Neural progenitor cell (in vitro differentiated cells): ENCODE results near the gene ERC1. TPM values are rescaled to one million over a fixed set of nuclear protein-coding genes. Genes with fewer than 3 reads are reported as not detected.
"Not testable (repeated sequence)": the region's sequence is repeated elsewhere in the genome, so short reads cannot be mapped to it uniquely, and the experiment has no call there.

ENCODE experiments used
- DNase-seq: peaks from one replicate; pipeline ENCODE4 v3.0.0-alpha.2; 2016; ENCODE audit warnings: low spot score
- H2AFZ ChIP-seq: fragments of 200-600 bp; sonication (generic); replicated peaks from 2 replicates; pipeline ENCODE4 v1.6.1; 2016; ENCODE audit warnings: antibody characterized with exemption
- H3F3A ChIP-seq: fragments of 200-600 bp; sonication (generic); 2 replicates; pipeline ENCODE4 v1.6.1; 2016; ENCODE audit warnings: antibody characterized with exemption, low read depth
- H3K27ac ChIP-seq: fragments of 200-600 bp; sonication (generic); 2 replicates; pipeline ENCODE4 v1.5.1; 2016; ENCODE audit warnings: mild to moderate bottlenecking
- H3K27me3 ChIP-seq: fragments of 200-600 bp; sonication (generic); 2 replicates; pipeline ENCODE4 v1.6.1; 2016; ENCODE audit warnings: mild to moderate bottlenecking, moderate library complexity
- H3K36me3 ChIP-seq: fragments of 200-600 bp; sonication (generic); 2 replicates; pipeline ENCODE4 v1.5.1; 2016
- H3K4me1 ChIP-seq: fragments of 200-600 bp; sonication (generic); 2 replicates; pipeline ENCODE4 v1.6.1; 2016; ENCODE audit warnings: mixed run types
- H3K4me2 ChIP-seq: fragments of 200-600 bp; sonication (generic); 2 replicates; pipeline ENCODE4 v1.6.1; 2016
- H3K4me3 ChIP-seq: fragments of 200-600 bp; sonication (generic); 2 replicates; pipeline ENCODE4 v1.5.1; 2016
- H3K79me2 ChIP-seq: fragments of 200-600 bp; sonication (generic); 2 replicates; pipeline ENCODE4 v1.6.1; 2016; ENCODE audit warnings: low read depth
- H3K9ac ChIP-seq: fragments of 200-600 bp; sonication (generic); 2 replicates; pipeline ENCODE4 v1.6.1; 2016
- H3K9me3 ChIP-seq: fragments of 200-600 bp; sonication (generic); 2 replicates; pipeline ENCODE4 v1.5.1; 2016; ENCODE audit warnings: low read depth
- H4K20me1 ChIP-seq: fragments of 200-600 bp; sonication (generic); 2 replicates; pipeline ENCODE4 v1.6.1; 2016; ENCODE audit warnings: low read depth
- H3K27ac Mint-ChIP-seq: 3 replicates; pipeline ENCODE4 v1.8.0; 2021; ENCODE audit warnings: mixed read lengths
- H3K27me3 Mint-ChIP-seq: 2 replicates; pipeline ENCODE4 v1.8.0; 2022; ENCODE audit warnings: low read depth, mild to moderate bottlenecking, inconsistent platforms, moderate library complexity, mixed read lengths; ENCODE audit not compliant: insufficient read depth
- H3K36me3 Mint-ChIP-seq: 3 replicates; pipeline ENCODE4 v1.8.0; 2021; ENCODE audit warnings: mixed read lengths
- H3K4me1 Mint-ChIP-seq: 3 replicates; pipeline ENCODE4 v1.8.0; 2021; ENCODE audit warnings: mixed read lengths
- H3K4me3 Mint-ChIP-seq: 3 replicates; pipeline ENCODE4 v1.8.0; 2021; ENCODE audit warnings: mild to moderate bottlenecking, moderate library complexity, mixed read lengths
- H3K9me3 Mint-ChIP-seq: 3 replicates; pipeline ENCODE4 v1.8.0; 2020; ENCODE audit warnings: mixed read lengths
- EZH2 ChIP-seq: fragments of 200-600 bp; sonication (generic); IDR thresholded peaks from 2 replicates; pipeline ENCODE4 v1.6.1; 2017; ENCODE audit warnings: antibody characterized with exemption, mild to moderate bottlenecking, moderate library complexity
- EZH2phosphoT487 ChIP-seq: fragments of 200-600 bp; sonication (generic); IDR thresholded peaks from 2 replicates; pipeline ENCODE4 v1.6.1; 2017; ENCODE audit warnings: antibody characterized with exemption
- total RNA-seq: library from RNA; depleted of rRNA; stranded (reverse); fragments of >200 nt; gene quantifications from 2 replicates; pipeline ENCODE4 v1.2.3, GENCODE V29; 2015; ENCODE audit warnings: low replicate concordance
- TF ChIP-seq, protein P1 (sequence below): fragments of 200-600 bp; sonication (generic); IDR thresholded peaks from 2 replicates; pipeline ENCODE4 v1.5.1; 2017; ENCODE audit warnings: antibody characterized with exemption, mild to moderate bottlenecking

ERC1 gene
- total RNA-seq, 1 donor from 2014 or later, result 27.5 TPM

DNA sequence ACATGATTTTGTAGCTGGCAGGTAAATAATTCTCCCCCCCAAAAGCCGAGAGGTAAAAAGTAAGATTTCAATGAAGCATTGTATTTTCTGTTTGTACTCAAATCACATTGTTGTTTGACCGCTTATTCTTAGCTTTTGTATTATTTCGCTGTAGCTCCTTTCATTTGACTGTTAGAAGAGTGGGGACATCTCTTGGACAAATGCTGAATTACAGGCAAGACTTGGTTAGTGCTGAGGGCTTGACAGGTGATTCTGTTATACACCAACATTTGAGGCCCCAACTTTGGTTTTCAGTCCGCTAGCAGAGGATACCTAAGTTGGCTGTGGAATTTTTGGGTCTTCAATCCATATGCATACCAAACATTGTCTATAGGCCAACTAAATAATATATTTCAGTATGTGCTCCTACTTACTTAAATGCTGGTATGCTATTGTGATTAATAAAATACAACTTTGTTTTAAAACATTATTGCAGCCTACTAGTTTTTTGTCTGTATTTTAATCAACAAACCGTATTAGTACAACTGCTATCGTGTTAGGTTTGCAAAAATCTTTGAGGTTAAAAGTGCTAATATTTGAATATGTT is 102.2 kb downstream of the ERC1 start:
- no peaks in the 10 kb centered on the region for H3K4me1 ChIP-seq
- H3K27ac Mint-ChIP-seq, result no peak overlapping the region
- no peak overlapping the region for H3K4me2 ChIP-seq
- H3F3A ChIP-seq, result peaks cover 21% of the 10 kb centered on the region
- H4K20me1 ChIP-seq, result peaks cover 17% of the 10 kb centered on the region
- H3K4me1 Mint-ChIP-seq, result peaks cover 9% of the 10 kb centered on the region
- no peak for TF ChIP-seq EZH2phosphoT487
- TF ChIP-seq, protein P1, sequence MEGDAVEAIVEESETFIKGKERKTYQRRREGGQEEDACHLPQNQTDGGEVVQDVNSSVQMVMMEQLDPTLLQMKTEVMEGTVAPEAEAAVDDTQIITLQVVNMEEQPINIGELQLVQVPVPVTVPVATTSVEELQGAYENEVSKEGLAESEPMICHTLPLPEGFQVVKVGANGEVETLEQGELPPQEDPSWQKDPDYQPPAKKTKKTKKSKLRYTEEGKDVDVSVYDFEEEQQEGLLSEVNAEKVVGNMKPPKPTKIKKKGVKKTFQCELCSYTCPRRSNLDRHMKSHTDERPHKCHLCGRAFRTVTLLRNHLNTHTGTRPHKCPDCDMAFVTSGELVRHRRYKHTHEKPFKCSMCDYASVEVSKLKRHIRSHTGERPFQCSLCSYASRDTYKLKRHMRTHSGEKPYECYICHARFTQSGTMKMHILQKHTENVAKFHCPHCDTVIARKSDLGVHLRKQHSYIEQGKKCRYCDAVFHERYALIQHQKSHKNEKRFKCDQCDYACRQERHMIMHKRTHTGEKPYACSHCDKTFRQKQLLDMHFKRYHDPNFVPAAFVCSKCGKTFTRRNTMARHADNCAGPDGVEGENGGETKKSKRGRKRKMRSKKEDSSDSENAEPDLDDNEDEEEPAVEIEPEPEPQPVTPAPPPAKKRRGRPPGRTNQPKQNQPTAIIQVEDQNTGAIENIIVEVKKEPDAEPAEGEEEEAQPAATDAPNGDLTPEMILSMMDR, result peak; percentile 79
- no peaks in the 10 kb centered on the region for H3K27me3 ChIP-seq
- no peak overlapping the region for H3K4me3 Mint-ChIP-seq
- peak; percentile 72 for DNase-seq
- H3K9ac ChIP-seq, result no peak overlapping the region
- H3K36me3 ChIP-seq, result no peaks in the 10 kb centered on the region
- no peaks in the 10 kb centered on the region for H3K27me3 Mint-ChIP-seq
- no peak overlapping the region for H3K27ac ChIP-seq
- peaks cover 33% of the 10 kb centered on the region for H3K79me2 ChIP-seq
- H3K9me3 Mint-ChIP-seq, result no peaks in the 10 kb centered on the region
- no peak overlapping the region for H3K4me3 ChIP-seq
- no peaks in the 10 kb centered on the region for H3K9me3 ChIP-seq
- no peaks in the 10 kb centered on the region for H3K36me3 Mint-ChIP-seq
- H2AFZ ChIP-seq, result no peak overlapping the region

DNA sequence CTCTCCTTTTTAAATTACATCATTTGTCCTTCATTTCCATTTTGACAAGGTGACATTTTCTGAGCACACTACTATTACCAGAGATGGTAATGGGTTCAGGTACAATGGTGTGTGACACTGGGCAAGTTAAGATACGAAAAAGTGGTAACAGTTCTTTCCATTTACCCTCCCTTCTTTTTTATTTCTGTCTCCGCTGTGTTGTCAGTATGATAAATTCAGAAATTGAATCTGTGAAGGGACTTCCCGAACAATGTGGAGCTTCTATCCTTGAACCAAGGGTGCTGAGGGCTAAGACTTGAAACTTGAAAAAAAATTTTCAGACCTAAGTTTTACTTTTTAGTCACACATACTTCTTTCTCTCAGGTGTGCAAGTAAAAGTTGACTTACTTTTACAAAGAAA is 103.7 kb downstream of the ERC1 start:
- Mint-ChIP-seq H3K27me3 (no peaks in the 10 kb centered on the region), H3K27ac (no peak overlapping the region)
- H3K79me2 ChIP-seq, result peaks cover 40% of the 10 kb centered on the region

DNA sequence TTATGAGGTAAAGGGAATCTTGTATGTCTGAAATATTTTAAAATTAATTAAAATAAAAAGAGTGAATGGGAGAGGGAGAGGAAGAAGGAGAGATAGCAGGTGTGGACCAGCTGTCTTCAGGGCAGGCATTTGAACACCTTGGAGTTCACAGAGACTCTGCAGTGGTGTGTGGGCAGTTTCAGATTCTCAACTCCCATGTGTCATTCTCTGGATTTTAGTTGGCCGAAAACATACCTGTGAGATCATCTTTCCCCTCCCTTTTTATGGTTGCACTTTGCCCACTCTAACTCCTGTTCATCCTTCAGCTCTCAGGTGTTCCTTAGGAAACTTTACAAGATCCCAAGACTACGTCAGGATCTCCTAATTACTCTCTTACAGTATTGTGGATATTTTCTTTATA is 108.1 kb downstream of the ERC1 start:
- peaks cover 30% of the 10 kb centered on the region for H3K4me1 ChIP-seq
- Mint-ChIP-seq H3K27ac (no peak overlapping the region), H3K4me1 (peaks cover 22% of the 10 kb centered on the region), H3K27me3 (no peaks in the 10 kb centered on the region), H3K4me3 (no peak overlapping the region), H3K9me3 (no peaks in the 10 kb centered on the region), H3K36me3 (no peaks in the 10 kb centered on the region)
- no peaks in the 10 kb centered on the region for H3K36me3 ChIP-seq
- H3K27me3 ChIP-seq, result no peaks in the 10 kb centered on the region
- H3K9ac ChIP-seq, result no peak overlapping the region
- TF ChIP-seq EZH2 (no peak), EZH2phosphoT487 (no peak)
- TF ChIP-seq, protein P1, result no peak
- H3F3A ChIP-seq, result peaks cover 9% of the 10 kb centered on the region
- no peaks in the 10 kb centered on the region for H3K9me3 ChIP-seq
- no peak for DNase-seq
- peaks cover 13% of the 10 kb centered on the region for H4K20me1 ChIP-seq
- no peak overlapping the region for H3K4me3 ChIP-seq
- H3K79me2 ChIP-seq, result peaks cover 51% of the 10 kb centered on the region
- no peak overlapping the region for H3K4me2 ChIP-seq
- H2AFZ ChIP-seq, result no peak overlapping the region
- H3K27ac ChIP-seq, result no peak overlapping the region

More for the DNA sequence above, 103.7 kb downstream of the ERC1 start:
- H3K27ac ChIP-seq, result no peak overlapping the region
- H3K27me3 ChIP-seq, result no peaks in the 10 kb centered on the region
- H3K4me3 Mint-ChIP-seq, result no peak overlapping the region
- H3K4me1 ChIP-seq, result no peaks in the 10 kb centered on the region
- no peaks in the 10 kb centered on the region for H3K9me3 ChIP-seq
- TF ChIP-seq, protein P1, result no peak
- no peak for TF ChIP-seq EZH2phosphoT487
- DNase-seq, result no peak
- H3K36me3 ChIP-seq, result no peaks in the 10 kb centered on the region
- H4K20me1 ChIP-seq, result peaks cover 17% of the 10 kb centered on the region
- H2AFZ ChIP-seq, result no peak overlapping the region
- H3K9ac ChIP-seq, result no peak overlapping the region
- H3K4me2 ChIP-seq, result no peak overlapping the region
- no peaks in the 10 kb centered on the region for H3K36me3 Mint-ChIP-seq
- H3K4me1 Mint-ChIP-seq, result peaks cover 9% of the 10 kb centered on the region
- H3F3A ChIP-seq, result peaks cover 21% of the 10 kb centered on the region
- no peak overlapping the region for H3K4me3 ChIP-seq
- no peaks in the 10 kb centered on the region for H3K9me3 Mint-ChIP-seq

DNA sequence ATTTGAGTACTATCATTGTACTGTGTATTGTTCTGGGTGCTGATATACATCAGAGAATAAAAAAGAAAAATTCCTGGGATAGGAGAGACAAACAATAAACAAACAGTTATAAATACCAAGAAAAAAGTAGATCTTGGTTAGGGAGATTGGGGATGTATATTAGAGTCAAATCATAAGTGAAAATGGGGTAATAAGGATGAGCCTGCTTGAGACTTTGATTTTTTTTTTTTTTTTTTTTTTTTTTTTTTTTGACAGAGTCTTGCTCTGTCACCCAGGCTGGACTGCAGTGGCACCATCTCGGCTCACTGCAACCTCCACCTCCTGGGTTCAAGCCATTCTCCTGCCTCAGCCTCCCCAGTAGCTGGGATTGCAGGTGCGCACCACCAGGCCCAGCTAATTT is 108.6 kb downstream of the ERC1 start:
- DNase-seq, H3K27me3 Mint-ChIP-seq, H3K27ac ChIP-seq, H3K4me3 Mint-ChIP-seq, H3K36me3 ChIP-seq, H3K4me2 ChIP-seq, H3K4me3 ChIP-seq, H3F3A ChIP-seq, H3K27ac Mint-ChIP-seq, H3K9ac ChIP-seq, H3K36me3 Mint-ChIP-seq, H3K9me3 Mint-ChIP-seq, H3K9me3 ChIP-seq, H3K27me3 ChIP-seq, H2AFZ ChIP-seq: not testable (repeated sequence)
- Histone ChIP-seq H4K20me1 (peaks cover 13% of the 10 kb centered on the region), H3K4me1 (peaks cover 35% of the 10 kb centered on the region), H3K79me2 (peaks cover 51% of the 10 kb centered on the region)
- H3K4me1 Mint-ChIP-seq, result peaks cover 26% of the 10 kb centered on the region
